ENCODE measurements around the gene ITPRIPL1.
A peak's percentile ranks its signal among the peaks of the same experiment; 100 is the strongest.

Gene ITPRIPL1

DNA sequence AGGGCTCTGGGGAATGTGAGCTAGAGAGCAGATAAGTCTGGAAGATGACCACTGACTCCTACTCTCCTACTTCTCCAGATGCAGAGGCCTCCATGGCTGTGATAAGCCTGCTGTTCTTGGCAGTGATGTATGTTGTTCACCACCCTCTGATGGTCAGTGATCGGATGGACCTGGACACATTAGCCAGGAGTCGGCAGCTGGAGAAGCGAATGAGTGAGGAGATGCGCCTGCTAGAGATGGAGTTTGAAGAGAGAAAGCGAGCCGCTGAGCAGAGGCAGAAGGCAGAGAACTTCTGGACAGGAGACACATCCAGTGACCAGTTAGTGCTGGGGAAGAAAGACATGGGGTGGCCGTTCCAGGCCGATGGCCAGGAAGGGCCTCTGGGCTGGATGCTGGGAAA is 1.4 kb downstream of the ITPRIPL1 start:
- no peak for TF ChIP-seq POLR2A (IDR thresholded peaks at IDR 0.05; ENCODE audit: low read depth, low read length)
- TF ChIP-seq TAF1 (IDR thresholded peaks at IDR 0.05; ENCODE audit: borderline replicate concordance, low read depth, low read length) = no peak
- no peak for TF ChIP-seq POLR2AphosphoS5 (IDR thresholded peaks at IDR 0.05; ENCODE audit: low read depth, low read length)
- DNase-seq (ENCODE audit: insufficient read length) (no peak), FAIRE-seq (no peak)

DNA sequence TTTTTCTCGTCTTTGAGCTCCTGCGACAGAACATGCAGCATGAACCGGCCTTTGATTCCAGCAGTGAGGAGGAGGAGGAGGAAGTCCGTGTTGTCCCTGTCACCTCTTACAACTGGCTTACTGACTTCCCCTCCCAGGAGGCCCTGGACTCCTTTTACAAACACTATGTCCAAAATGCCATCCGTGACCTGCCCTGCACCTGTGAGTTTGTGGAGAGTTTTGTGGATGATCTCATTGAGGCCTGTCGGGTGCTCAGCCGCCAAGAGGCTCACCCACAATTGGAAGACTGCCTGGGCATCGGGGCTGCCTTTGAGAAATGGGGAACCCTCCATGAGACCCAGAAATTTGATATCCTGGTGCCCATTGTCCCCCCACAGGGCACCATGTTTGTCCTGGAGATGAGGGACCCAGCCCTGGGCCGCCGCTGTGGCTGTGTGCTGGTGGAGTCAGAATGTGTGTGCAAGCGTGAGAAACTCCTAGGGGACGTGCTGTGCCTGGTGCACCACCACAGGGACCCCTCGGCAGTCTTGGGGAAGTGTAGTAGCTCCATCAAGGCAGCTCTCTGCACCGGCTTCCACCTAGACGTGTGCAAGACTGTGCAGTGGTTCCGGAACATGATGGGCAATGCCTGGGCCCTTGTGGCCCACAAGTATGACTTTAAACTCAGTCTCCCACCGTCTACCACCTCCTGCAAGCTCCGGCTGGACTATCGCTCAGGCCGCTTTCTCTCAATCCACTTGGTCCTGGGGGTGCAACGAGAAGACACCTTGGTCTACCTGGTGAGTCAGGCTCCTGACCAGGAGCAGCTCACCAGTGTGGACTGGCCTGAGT is 2.1 kb downstream of the ITPRIPL1 start:
- FAIRE-seq (no peak), DNase-seq (ENCODE audit: insufficient read length) (no peak)
- no peak for TF ChIP-seq POLR2A (IDR thresholded peaks at IDR 0.05; ENCODE audit: low read depth, low read length)
- TF ChIP-seq TAF1 (IDR thresholded peaks at IDR 0.05; ENCODE audit: borderline replicate concordance, low read depth, low read length) = no peak
- TF ChIP-seq POLR2AphosphoS5 (IDR thresholded peaks at IDR 0.05; ENCODE audit: low read depth, low read length) = no peak

DNA sequence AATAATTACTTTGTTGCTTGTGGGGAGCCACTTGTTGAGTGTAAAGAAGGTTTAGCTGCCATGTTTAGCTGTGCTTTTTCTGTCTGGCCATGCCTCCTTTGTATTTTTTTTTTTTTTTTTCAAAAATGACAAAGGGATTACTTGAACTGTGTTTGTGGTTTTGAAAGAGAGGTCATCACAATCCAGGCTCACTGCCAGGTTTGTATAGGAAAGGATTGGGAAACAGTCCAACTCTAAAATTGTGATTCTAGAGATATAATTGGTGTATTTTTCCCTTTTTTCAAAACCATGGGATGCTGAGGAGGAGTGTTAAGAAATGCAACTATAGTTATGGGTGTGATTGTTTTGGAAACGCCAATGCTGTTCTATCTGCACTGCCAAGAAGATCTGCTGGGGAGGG is 4.3 kb downstream of the ITPRIPL1 start:
- DNase-seq (ENCODE audit: insufficient read length) = no peak
- FAIRE-seq = no peak
- TF ChIP-seq POLR2A (IDR thresholded peaks at IDR 0.05; ENCODE audit: low read depth, low read length) (no peak), POLR2AphosphoS5 (IDR thresholded peaks at IDR 0.05; ENCODE audit: low read depth, low read length) (no peak), TAF1 (IDR thresholded peaks at IDR 0.05; ENCODE audit: borderline replicate concordance, low read depth, low read length) (no peak)

DNA sequence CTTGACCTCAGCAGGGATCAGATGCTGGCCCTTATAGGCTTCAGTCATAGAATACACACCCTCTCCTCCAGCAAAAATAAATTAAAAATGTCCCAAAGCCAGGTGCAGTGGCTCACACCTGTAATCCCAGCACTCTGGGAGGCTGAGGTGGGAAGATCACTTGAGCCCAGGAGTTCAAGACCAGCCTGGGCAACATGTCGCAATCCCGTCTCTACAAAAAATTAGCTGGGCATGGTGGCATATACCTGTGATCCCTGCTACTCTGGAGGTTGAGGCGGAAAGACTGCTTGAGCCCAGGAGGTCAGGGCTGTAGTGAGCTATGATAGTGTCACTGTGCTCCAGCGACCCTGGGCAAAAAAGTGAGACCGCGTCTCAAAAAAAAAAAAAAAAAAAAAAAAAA is 4.8 kb downstream of the ITPRIPL1 start:
- no peak for TF ChIP-seq TAF1 (IDR thresholded peaks at IDR 0.05; ENCODE audit: borderline replicate concordance, low read depth, low read length)
- no peak for TF ChIP-seq POLR2AphosphoS5 (IDR thresholded peaks at IDR 0.05; ENCODE audit: low read depth, low read length)
- no peak for TF ChIP-seq POLR2A (IDR thresholded peaks at IDR 0.05; ENCODE audit: low read depth, low read length)
- DNase-seq (ENCODE audit: insufficient read length) (no peak), FAIRE-seq (no peak)

DNA sequence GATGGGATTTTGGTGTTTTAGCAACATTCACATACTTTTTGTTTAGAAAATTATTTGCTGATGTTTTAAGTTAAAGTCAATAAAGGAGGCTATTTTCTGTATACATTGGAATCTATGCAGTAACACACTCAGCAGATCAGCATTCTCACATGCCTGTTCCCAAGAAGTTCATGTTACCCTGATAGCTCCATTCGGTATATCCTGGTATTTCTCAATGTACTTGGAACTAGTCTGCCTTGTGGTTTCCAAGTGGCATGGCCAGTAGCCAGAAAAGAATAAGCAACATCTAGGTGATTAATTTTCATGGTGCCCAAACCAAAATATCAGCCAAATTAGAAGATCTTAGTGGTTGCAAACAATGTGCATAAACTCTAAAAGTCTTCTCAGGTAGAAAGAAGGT is 5.3 kb downstream of the ITPRIPL1 start:
- DNase-seq (ENCODE audit: insufficient read length) (no peak), FAIRE-seq (no peak)
- TF ChIP-seq POLR2A (IDR thresholded peaks at IDR 0.05; ENCODE audit: low read depth, low read length) = no peak
- TF ChIP-seq POLR2AphosphoS5 (IDR thresholded peaks at IDR 0.05; ENCODE audit: low read depth, low read length) = no peak
- no peak for TF ChIP-seq TAF1 (IDR thresholded peaks at IDR 0.05; ENCODE audit: borderline replicate concordance, low read depth, low read length)

DNA sequence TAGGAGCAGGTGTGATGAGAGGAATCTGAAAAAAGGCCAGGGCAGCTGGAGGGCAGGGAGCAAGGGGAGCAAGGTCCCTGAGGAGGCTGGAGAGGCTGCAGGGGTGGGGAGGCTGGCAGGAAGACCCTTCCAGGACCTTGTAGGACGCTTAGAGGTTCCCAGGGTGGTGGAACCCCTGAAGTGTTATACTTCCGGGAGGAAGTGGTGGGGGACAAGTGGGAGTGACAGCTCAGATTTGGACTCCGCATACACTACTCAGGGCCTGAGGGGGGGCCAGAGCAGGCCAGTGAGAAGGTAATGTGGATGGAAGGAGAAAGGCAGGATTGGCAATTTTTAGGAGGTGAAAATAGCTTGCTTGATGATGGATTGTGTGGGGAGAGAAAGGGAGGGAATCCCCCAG is 8.6 kb downstream of the ITPRIPL1 start:
- TF ChIP-seq TAF1 (IDR thresholded peaks at IDR 0.05; ENCODE audit: borderline replicate concordance, low read depth, low read length) (no peak), POLR2AphosphoS5 (IDR thresholded peaks at IDR 0.05; ENCODE audit: low read depth, low read length) (no peak), POLR2A (IDR thresholded peaks at IDR 0.05; ENCODE audit: low read depth, low read length) (no peak)
- FAIRE-seq (no peak), DNase-seq (ENCODE audit: insufficient read length) (no peak)

DNA sequence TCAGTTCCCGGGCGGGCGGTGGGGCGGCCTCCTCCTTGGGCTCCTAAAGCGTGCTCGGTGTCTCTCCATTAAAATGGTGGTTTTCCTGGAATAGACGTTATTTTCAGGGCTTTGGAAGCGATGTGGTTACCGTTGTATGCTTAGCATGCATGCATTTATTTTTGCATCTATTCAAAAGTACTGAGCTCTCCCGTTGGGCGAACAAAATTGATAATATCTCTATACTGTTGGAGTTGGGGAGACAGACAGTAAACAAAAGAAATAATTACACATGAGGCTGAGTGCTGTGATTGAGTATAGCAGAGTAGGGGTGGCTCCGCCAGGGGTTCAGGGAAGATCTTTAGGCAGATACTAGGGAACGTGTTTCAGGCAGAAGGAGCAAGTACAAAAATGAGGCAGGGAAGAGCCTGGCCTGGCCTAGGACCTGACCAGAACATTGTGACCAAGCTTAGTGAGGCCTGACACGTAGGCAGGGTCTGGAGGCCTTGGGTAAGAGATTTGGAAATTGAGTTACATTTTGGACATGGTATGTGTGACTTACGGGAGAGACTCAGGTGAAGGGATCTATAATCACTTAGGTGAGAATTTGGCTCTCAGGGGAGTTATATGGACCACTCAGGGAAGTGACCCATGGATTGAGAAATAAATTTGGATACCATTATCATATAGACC is 11.1 kb downstream of the ITPRIPL1 start:
- TF ChIP-seq TAF1 (IDR thresholded peaks at IDR 0.05; ENCODE audit: borderline replicate concordance, low read depth, low read length) (peak; percentile 85), POLR2A (IDR thresholded peaks at IDR 0.05; ENCODE audit: low read depth, low read length) (peak; percentile 62; the same call in 1 of the 2 replicates), POLR2AphosphoS5 (IDR thresholded peaks at IDR 0.05; ENCODE audit: low read depth, low read length) (no peak; the same call in 1 of the 2 replicates)
- FAIRE-seq (no peak), DNase-seq (ENCODE audit: insufficient read length) (no peak)

DNA sequence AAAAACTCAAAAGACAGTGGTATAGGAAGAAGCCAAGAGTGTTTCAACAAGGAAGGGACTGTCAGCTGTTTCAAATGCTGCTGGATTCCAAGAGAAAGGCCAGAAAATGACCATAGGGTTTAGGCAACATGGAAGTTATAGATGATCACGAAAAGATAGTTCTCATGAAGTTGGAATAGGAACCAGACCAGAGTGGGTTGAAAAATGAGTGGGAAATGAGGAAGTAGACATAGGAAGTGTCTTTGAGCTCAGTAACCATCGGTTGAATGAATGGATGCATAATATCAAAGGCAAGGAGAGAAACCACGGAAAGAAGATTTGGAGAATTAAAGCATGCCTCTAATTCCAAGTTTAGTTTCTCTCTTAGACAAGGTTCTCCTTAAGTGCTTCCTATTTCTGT is 11.8 kb downstream of the ITPRIPL1 start:
- FAIRE-seq (peak; percentile 67), DNase-seq (ENCODE audit: insufficient read length) (no peak)
- no peak for TF ChIP-seq POLR2A (IDR thresholded peaks at IDR 0.05; ENCODE audit: low read depth, low read length)
- no peak for TF ChIP-seq POLR2AphosphoS5 (IDR thresholded peaks at IDR 0.05; ENCODE audit: low read depth, low read length)
- TF ChIP-seq TAF1 (IDR thresholded peaks at IDR 0.05; ENCODE audit: borderline replicate concordance, low read depth, low read length) = no peak

DNA sequence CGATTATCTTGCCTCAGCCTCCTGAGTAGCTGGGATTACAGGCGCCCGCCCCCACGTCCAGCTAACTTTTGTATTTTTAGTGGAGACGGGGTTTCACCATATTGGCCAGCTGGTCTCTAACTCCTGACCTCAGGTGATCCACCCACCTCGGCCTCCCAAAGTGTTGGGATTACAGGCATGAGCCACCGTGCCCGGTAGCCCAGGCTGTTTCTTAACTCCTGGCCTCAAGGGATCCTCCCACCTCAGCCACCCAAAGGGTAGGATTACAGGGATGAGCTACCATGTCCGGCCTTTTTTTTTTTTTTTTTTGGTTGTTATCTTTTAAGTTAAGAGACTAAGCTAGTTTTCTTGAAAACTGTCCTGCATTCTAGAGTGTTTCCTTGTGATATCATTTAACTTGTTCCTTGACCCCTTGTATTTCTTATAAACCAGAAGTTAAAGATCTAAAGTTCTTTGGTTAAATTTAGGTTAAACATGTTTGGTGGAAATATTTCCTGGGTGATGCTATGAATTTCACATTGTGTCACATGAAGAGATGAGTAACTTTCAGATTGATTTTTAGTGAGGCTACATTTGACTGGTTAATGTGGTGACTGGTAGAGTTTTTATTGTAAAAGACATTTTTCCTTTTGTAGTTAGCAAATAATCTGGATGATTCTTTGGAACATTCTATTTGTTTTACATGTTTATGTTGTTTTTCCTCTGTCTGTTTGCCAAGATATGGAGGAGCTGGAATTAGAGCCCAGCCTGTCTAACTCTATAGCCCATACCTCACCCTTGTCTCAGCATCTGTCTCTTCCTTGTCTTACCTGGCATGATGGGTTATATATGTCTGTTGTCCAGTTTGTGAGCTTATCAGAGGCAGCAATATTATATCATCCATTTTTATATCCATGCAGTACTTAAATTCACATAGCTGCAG is 15.6 kb downstream of the ITPRIPL1 start:
- DNase-seq (ENCODE audit: insufficient read length) (no peak), FAIRE-seq (no peak)
- TF ChIP-seq POLR2AphosphoS5 (IDR thresholded peaks at IDR 0.05; ENCODE audit: low read depth, low read length) (no peak), POLR2A (IDR thresholded peaks at IDR 0.05; ENCODE audit: low read depth, low read length) (no peak), TAF1 (IDR thresholded peaks at IDR 0.05; ENCODE audit: borderline replicate concordance, low read depth, low read length) (no peak)

DNA sequence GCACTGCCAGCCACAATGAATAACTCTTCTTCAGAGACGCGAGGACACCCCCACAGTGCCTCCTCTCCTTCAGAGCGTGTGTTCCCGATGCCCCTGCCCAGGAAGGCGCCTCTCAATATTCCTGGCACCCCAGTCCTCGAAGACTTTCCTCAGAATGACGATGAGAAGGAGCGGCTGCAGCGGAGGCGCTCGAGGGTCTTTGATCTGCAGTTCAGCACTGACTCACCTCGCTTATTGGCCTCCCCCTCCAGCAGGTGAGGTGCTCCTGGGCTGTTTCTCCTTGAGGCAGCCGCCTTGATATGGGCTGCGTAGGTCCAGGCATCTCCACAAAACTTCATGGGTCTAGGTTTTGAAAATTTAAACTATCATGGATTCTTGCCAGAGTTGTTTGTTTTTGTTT is 16.5 kb downstream of the ITPRIPL1 start:
- DNase-seq (ENCODE audit: insufficient read length) (no peak), FAIRE-seq (no peak)
- TF ChIP-seq POLR2A (IDR thresholded peaks at IDR 0.05; ENCODE audit: low read depth, low read length) (no peak), TAF1 (IDR thresholded peaks at IDR 0.05; ENCODE audit: borderline replicate concordance, low read depth, low read length) (no peak), POLR2AphosphoS5 (IDR thresholded peaks at IDR 0.05; ENCODE audit: low read depth, low read length) (no peak)

DNA sequence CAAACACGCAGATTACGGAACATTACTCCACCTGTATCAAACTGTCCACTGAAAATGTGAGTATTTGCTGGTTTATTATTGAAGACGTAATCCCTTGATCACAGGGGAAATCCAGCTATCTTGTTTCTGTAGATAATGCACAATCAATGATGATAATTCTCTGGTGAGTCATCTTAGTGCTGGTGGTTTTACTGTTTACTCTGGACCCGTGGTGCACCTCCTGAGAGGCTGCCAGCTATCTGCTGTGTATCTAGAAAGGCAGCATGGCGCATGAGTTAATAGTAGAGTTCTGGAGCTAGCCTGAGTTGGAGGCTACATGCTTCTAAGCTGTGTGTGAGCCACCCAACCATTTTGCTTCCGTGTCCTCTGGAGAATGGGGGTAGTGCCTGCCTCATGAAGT is 17.0 kb downstream of the ITPRIPL1 start:
- TF ChIP-seq POLR2AphosphoS5 (IDR thresholded peaks at IDR 0.05; ENCODE audit: low read depth, low read length) (no peak), POLR2A (IDR thresholded peaks at IDR 0.05; ENCODE audit: low read depth, low read length) (no peak), TAF1 (IDR thresholded peaks at IDR 0.05; ENCODE audit: borderline replicate concordance, low read depth, low read length) (no peak)
- FAIRE-seq (peak; percentile 46), DNase-seq (ENCODE audit: insufficient read length) (no peak)
